LNCAP (cell line): ENCODE data around the gene RTN4.

Experiments used
- CTCF ChIP-seq: fragments of 450-650 bp; IDR thresholded peaks from 2 replicates; pipeline ENCODE4 v1.5.1; 2017; ENCODE audit warnings: mild to moderate bottlenecking

The RTN4 gene

DNA sequence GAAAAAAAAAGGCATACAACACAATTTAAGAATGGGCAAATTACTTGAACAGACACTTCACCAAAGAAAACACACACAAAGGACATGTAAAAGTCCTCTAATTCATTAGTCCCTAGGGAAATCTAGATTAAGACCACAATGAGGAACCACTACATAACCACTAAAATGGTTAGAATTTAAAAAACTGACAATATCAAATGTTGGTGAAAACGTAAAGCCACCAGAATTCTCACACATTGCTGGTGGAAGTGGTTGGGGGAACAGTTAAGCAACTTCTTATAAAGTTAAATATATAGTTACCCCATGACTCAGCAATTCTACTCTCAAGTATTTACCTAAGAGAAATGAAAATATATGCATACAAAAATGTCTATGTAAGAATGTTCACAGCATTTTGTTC, 11.8 kb downstream of the RTN4 start:
- no peak for TF ChIP-seq CTCF

GRCh38 chr2:55035716-55036115, 14.5 kb downstream of the RTN4 start:
- no peak for TF ChIP-seq CTCF

GRCh38 chr2:55033921-55034320, 16.3 kb downstream of the RTN4 start:
- TF ChIP-seq CTCF: no peak

DNA sequence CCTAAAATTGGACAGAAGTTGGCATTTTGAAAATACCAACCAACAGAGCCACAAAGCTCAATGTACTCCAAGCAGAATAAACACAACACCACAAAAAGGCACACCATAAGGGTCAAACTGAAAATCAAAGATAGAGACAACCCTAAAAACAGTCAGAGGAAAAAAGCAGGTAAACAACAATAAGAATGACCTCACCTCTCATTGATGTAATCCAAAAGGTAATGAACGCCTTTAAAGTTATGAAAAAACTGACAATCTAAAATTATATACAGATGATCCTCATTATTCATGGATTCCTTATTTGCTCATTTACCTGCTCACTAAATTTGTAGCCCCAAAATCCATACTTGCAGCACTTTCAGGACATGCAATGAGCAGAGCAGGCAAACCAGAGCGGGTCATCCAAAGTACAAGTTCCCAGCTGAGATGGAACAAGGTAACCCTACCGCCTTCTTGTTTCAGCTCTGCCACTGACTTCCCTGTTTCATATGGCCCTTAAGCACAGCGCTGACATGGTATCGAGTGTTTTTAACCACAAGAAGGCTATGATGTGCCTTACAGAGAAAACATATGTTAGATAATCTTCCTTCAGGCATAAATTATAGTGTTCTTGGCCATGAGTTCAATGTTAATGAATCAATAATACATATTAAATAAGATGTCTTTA, 17.0 kb downstream of the RTN4 start:
- no peak for TF ChIP-seq CTCF

DNA sequence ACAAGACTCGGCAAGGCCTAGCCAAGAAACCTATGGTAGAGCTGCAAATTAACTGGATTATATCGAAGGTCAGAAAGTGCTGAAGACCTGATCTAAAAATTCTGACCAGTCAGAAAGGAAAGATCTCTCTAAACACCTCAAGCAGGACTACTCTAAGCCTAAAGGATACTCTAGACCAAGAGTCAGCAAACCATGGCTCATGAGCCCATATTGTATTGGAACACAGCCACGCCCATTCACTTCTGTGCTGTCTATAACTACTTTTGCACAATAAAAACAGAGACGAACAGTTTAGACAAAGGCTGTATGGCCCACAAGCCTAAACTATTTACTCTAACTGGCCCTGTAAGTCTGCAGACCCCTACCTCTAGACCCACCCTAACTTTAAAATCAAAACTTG, 18.7 kb downstream of the RTN4 start:
- no peak for TF ChIP-seq CTCF

DNA sequence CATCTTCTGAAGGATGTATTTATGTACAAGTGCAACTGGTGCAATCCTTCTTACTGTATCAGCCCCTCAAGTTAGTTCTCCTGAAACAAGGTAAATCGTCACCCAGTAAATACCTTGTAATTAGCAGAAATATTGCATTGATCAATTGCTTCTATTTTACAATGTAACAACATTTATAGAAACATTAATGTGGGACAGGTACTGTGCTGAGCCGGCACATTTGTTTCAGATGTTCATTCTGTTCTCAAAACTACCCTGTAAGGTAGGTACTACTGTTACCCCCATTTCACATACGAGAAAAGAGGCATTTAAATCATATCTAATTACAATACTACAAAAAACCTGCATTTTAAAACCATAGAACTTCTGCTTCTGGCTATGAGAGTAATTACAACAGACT, 19.5 kb downstream of the RTN4 start:
- no peak for TF ChIP-seq CTCF

DNA sequence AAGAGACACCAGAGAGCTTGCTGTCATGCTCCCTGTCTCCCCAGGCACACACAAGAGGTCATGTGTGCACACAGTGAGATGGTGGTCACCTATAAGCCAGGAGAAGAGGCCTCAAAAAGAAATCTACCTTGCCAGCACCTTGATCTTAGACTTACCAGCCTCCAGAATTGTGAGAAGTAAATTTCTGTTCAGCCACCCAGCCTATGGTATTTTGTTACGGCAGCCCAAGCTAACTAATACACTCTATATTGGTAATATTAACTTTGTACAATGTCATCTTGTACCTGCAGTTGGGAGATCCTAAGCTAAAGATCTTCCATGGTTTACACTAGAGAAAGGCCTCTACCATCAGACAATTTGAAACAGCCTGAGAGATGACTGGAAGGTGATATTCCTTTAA, 21.2 kb downstream of the RTN4 start:
- no peak for TF ChIP-seq CTCF

- TF ChIP-seq CTCF: no peak
These were observed 23.0 kb downstream of the RTN4 start for GRCh38 chr2:55027226-55027625.
